ENCODE results near the gene LGALS14.

DNA sequence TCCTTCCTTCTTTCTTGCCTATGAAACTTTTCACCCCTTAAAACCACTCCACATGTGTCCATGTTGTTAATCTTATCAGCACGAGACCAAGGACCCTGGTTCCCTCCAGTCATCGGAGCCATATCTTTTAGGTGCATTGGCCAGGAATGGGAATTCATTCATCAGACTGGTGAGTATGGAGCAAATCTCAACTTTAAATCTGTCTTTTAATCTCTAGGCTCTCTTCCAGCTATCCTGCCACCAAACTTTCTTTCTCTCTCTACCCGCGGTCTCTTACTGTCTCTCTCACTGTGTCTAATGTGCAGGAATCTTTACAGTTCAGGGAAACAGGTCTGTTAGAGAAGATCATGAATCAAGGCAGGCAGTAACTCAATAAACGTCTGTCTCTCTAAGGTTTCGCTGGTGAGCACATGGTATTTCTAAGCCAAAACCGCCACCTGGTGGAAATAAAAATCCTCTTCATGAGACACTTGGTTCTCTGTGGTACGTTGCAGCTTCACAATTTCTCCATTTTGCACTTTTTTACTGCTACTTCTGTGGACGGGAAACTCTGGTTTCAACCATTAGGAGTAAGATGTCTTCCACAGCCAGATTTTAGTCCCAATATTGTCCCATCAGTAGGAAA is 32.4 kb upstream of the LGALS14 start:
- TF ChIP-seq, protein P1, sequence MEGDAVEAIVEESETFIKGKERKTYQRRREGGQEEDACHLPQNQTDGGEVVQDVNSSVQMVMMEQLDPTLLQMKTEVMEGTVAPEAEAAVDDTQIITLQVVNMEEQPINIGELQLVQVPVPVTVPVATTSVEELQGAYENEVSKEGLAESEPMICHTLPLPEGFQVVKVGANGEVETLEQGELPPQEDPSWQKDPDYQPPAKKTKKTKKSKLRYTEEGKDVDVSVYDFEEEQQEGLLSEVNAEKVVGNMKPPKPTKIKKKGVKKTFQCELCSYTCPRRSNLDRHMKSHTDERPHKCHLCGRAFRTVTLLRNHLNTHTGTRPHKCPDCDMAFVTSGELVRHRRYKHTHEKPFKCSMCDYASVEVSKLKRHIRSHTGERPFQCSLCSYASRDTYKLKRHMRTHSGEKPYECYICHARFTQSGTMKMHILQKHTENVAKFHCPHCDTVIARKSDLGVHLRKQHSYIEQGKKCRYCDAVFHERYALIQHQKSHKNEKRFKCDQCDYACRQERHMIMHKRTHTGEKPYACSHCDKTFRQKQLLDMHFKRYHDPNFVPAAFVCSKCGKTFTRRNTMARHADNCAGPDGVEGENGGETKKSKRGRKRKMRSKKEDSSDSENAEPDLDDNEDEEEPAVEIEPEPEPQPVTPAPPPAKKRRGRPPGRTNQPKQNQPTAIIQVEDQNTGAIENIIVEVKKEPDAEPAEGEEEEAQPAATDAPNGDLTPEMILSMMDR (IDR thresholded peaks at IDR 0.05) = peak; percentile 39; the same call in 1 of the 2 replicates
- TF ChIP-seq HMGA2 (CRISPR knock-in tag; IDR thresholded peaks at IDR 0.05) (no peak), MXD4 (CRISPR knock-in tag; IDR thresholded peaks at IDR 0.05; ENCODE audit: borderline replicate concordance) (no peak), ETV6 (CRISPR knock-in tag; IDR thresholded peaks at IDR 0.05) (no peak)
- TF ChIP-seq, protein P2, sequence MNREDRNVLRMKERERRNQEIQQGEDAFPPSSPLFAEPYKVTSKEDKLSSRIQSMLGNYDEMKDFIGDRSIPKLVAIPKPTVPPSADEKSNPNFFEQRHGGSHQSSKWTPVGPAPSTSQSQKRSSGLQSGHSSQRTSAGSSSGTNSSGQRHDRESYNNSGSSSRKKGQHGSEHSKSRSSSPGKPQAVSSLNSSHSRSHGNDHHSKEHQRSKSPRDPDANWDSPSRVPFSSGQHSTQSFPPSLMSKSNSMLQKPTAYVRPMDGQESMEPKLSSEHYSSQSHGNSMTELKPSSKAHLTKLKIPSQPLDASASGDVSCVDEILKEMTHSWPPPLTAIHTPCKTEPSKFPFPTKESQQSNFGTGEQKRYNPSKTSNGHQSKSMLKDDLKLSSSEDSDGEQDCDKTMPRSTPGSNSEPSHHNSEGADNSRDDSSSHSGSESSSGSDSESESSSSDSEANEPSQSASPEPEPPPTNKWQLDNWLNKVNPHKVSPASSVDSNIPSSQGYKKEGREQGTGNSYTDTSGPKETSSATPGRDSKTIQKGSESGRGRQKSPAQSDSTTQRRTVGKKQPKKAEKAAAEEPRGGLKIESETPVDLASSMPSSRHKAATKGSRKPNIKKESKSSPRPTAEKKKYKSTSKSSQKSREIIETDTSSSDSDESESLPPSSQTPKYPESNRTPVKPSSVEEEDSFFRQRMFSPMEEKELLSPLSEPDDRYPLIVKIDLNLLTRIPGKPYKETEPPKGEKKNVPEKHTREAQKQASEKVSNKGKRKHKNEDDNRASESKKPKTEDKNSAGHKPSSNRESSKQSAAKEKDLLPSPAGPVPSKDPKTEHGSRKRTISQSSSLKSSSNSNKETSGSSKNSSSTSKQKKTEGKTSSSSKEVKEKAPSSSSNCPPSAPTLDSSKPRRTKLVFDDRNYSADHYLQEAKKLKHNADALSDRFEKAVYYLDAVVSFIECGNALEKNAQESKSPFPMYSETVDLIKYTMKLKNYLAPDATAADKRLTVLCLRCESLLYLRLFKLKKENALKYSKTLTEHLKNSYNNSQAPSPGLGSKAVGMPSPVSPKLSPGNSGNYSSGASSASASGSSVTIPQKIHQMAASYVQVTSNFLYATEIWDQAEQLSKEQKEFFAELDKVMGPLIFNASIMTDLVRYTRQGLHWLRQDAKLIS (CRISPR knock-in tag; IDR thresholded peaks at IDR 0.05; ENCODE audit: borderline replicate concordance) = no peak
